Progenitor cell of endocrine pancreas (in vitro differentiated cells): Measurements from ENCODE around the gene LRRC72. TPM values are rescaled to one million over a fixed set of nuclear protein-coding genes. Genes with fewer than 3 reads are reported as not detected.

Experiments used
- DNase-seq: peaks from one replicate; pipeline ENCODE4 v3.0.0; 2021; ENCODE audit warnings: low spot score; ENCODE audit not compliant: unreplicated experiment
- H3K27ac Mint-ChIP-seq: 2 replicates; pipeline ENCODE4 v1.8.0; 2021; ENCODE audit warnings: mild to moderate bottlenecking, moderate library complexity, mixed read lengths
- H3K27me3 Mint-ChIP-seq: 2 replicates; pipeline ENCODE4 v1.8.0; 2021; ENCODE audit warnings: mixed read lengths
- H3K36me3 Mint-ChIP-seq: 2 replicates; pipeline ENCODE4 v1.8.0; 2022; ENCODE audit warnings: mixed read lengths; ENCODE audit not compliant: insufficient read depth
- H3K4me1 Mint-ChIP-seq: 2 replicates; pipeline ENCODE4 v1.8.0; 2021; ENCODE audit warnings: low read depth, mixed read lengths
- H3K4me3 Mint-ChIP-seq: 2 replicates; pipeline ENCODE4 v1.8.0; 2021; ENCODE audit warnings: low read depth, mild to moderate bottlenecking, moderate library complexity, mixed read lengths
- H3K9me3 Mint-ChIP-seq: 2 replicates; pipeline ENCODE4 v1.8.0; 2021; ENCODE audit warnings: low read depth, mixed read lengths
- total RNA-seq: library from RNA; stranded (reverse); gene quantifications from 2 replicates; pipeline ENCODE4 v1.2.1, GENCODE V29; 2021
- TF ChIP-seq, protein P1 (sequence below): fragments of 200-600 bp; sonication (generic); IDR thresholded peaks from one replicate; pipeline ENCODE4 v1.5.0; 2021; ENCODE audit warnings: antibody characterized with exemption, mild to moderate bottlenecking; ENCODE audit not compliant: unreplicated experiment

The LRRC72 gene
- total RNA-seq, 1 donor from 2014 or later, result not detected

DNA sequence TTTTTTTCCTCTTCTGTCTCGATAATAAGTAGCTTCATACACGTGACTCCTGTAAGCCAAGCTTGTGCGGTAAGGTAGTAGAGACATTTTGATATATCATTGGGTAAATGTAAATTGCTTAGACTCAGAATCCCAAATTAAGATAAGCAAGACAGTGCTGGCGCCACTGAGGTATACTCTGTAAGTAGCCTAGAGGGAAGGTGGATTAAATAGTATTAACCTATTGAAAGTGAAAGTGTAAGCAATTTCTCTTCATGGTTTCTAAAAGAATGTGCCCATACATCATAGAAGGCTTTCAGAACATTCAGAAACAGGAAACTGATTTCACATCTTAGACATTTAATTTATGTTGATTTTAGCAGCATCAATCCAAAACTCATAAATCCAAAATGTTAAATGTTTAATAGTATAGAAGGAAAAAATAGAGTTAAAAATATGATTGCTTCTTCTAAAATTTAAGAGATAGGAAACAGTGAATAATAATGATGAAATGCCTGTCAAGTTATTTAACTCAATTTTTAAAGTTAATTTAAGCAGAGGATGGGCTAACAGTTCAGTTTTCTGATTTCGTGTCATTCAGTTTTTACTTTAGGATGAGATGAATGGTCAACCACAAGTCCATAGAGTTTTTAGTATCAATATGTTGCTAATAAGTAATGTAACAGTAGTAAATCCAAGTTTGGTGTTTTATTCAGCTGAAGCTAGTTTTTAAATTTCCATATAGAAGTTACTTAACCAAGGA lies 36.8 kb downstream of the LRRC72 start:
- TF ChIP-seq, protein P1, sequence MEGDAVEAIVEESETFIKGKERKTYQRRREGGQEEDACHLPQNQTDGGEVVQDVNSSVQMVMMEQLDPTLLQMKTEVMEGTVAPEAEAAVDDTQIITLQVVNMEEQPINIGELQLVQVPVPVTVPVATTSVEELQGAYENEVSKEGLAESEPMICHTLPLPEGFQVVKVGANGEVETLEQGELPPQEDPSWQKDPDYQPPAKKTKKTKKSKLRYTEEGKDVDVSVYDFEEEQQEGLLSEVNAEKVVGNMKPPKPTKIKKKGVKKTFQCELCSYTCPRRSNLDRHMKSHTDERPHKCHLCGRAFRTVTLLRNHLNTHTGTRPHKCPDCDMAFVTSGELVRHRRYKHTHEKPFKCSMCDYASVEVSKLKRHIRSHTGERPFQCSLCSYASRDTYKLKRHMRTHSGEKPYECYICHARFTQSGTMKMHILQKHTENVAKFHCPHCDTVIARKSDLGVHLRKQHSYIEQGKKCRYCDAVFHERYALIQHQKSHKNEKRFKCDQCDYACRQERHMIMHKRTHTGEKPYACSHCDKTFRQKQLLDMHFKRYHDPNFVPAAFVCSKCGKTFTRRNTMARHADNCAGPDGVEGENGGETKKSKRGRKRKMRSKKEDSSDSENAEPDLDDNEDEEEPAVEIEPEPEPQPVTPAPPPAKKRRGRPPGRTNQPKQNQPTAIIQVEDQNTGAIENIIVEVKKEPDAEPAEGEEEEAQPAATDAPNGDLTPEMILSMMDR, result no peak
- H3K27me3 Mint-ChIP-seq, result no peaks in the 10 kb centered on the region
- H3K36me3 Mint-ChIP-seq, result no peaks in the 10 kb centered on the region

DNA sequence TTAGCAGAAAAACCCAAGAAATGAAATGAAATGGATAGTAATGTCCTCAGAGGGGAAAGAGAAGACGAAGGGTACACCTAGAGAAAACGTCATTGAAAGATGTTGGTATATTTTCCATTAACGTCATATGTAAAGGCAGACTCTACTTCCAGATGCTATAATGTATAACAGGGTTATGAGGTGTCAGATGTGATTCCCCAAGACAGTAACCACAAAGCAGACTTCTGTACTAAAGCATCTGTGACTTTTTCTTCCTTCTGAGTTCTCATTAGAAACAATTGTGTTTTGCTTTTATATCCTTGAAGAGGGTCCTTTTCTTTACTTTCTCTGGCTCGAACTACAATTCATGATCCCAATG lies 37.4 kb downstream of the LRRC72 start:
- Mint-ChIP-seq H3K4me1 (peaks cover 4% of the 10 kb centered on the region), H3K27me3 (no peaks in the 10 kb centered on the region), H3K4me3 (no peak overlapping the region), H3K27ac (no peak overlapping the region), H3K9me3 (no peaks in the 10 kb centered on the region), H3K36me3 (no peaks in the 10 kb centered on the region)
- TF ChIP-seq, protein P1, result no peak
- no peak for DNase-seq

More for the DNA sequence above, 36.8 kb downstream of the LRRC72 start:
- no peaks in the 10 kb centered on the region for H3K9me3 Mint-ChIP-seq
- no peak for DNase-seq
- H3K4me1 Mint-ChIP-seq, result peaks cover 4% of the 10 kb centered on the region
- no peak overlapping the region for H3K27ac Mint-ChIP-seq
- no peak overlapping the region for H3K4me3 Mint-ChIP-seq

DNA sequence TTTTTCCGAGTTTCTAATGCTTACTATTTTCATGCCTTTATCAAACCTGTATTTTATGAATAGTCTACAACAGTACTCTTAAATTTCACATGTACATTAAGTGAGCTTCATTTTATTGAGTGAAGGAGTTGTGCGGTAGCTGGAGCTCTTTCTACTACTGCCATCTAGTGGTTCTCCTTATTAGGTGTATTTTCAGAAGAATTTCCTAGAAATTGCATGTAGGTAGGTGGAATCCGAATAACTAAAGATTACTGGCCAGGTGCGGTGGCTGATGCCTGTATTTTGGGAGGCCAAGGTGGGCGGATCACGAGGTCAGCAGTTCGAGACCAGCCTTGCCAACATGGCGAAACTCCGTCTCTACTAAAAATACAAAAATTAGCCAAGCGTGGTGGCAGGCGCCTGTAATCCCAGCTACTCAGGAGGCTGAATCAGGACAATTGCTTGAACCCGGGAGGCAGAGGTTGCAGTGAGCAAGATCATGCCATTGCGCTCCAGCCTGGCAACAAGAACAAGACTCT lies 38.3 kb downstream of the LRRC72 start:
- DNase-seq, result no peak
- Mint-ChIP-seq H3K27ac (no peak overlapping the region), H3K4me1 (peaks cover 4% of the 10 kb centered on the region), H3K27me3 (no peaks in the 10 kb centered on the region), H3K36me3 (no peaks in the 10 kb centered on the region), H3K4me3 (no peak overlapping the region), H3K9me3 (no peaks in the 10 kb centered on the region)
- TF ChIP-seq, protein P1, result peak; percentile 87

- H3K4me1 Mint-ChIP-seq, result peaks cover 2% of the 10 kb centered on the region
- H3K4me3 Mint-ChIP-seq, result no peak overlapping the region
- TF ChIP-seq, protein P1, result no peak
- H3K27me3 Mint-ChIP-seq, result no peaks in the 10 kb centered on the region
- no peaks in the 10 kb centered on the region for H3K36me3 Mint-ChIP-seq
- DNase-seq, result no peak
- peaks cover 13% of the 10 kb centered on the region for H3K9me3 Mint-ChIP-seq
- H3K27ac Mint-ChIP-seq, result no peak overlapping the region
Measured at GRCh38 chr7:16571941-16572340, 45.3 kb downstream of the LRRC72 start.

GRCh38 chr7:16579216-16579615 lies 52.6 kb downstream of the LRRC72 start:
- Mint-ChIP-seq H3K9me3 (no peaks in the 10 kb centered on the region), H3K27me3 (no peaks in the 10 kb centered on the region), H3K27ac (no peak overlapping the region), H3K4me3 (no peak overlapping the region), H3K4me1 (no peaks in the 10 kb centered on the region), H3K36me3 (no peaks in the 10 kb centered on the region)
- TF ChIP-seq, protein P1, result no peak
- no peak for DNase-seq
